COLO668 (cell line): Measurements from ENCODE around the gene DNAJC3.
A peak's percentile ranks its signal among the peaks of the same experiment; 100 is the strongest.
"Not testable (repeated sequence)": the region's sequence is repeated elsewhere in the genome, so short reads cannot be mapped to it uniquely, and the experiment has no call there.

Experiments
- DNase-seq: peaks from one replicate; lab custom pipeline; 2025; ENCODE audit not compliant: unreplicated experiment; lab: John Stamatoyannopoulos, UW

DNAJC3 gene

GRCh38 chr13:95676762-95677563 is at the start of gene DNAJC3:
DNAJC3 (plus strand) TSS chr13:95677139; CDS start chr13:95677256, 117 bp downstream.
- peak; percentile 100 for DNase-seq

GRCh38 chr13:95627590-95627989 is 49.3 kb upstream of the DNAJC3 start:
- no peak for DNase-seq

- DNase-seq, result no peak
Measured at GRCh38 chr13:95628488-95628887, 48.5 kb upstream of the DNAJC3 start.

- DNase-seq, result no peak
Measured at GRCh38 chr13:95629071-95629470, 47.9 kb upstream of the DNAJC3 start.

- no peak for DNase-seq
Measured at GRCh38 chr13:95630593-95630992, 46.3 kb upstream of the DNAJC3 start.

- DNase-seq, result no peak
Measured at GRCh38 chr13:95636853-95637252, 40.1 kb upstream of the DNAJC3 start.

- DNase-seq, result peak; percentile 71
Measured at GRCh38 chr13:95641291-95642027, 35.5 kb upstream of the DNAJC3 start.

GRCh38 chr13:95642028-95642621 is 34.8 kb upstream of the DNAJC3 start:
- DNase-seq, result peak; percentile 93

- no peak for DNase-seq
Measured at GRCh38 chr13:95642999-95643398, 33.9 kb upstream of the DNAJC3 start.

GRCh38 chr13:95643571-95643935 is 33.4 kb upstream of the DNAJC3 start:
- DNase-seq, result peak; percentile 64

GRCh38 chr13:95643936-95644598 is 32.9 kb upstream of the DNAJC3 start:
- peak; percentile 79 for DNase-seq

- DNase-seq, result peak; percentile 88
Measured at GRCh38 chr13:95644601-95645052, 32.3 kb upstream of the DNAJC3 start, which contains the start of gene DZIP1. DZIP1 (minus strand) TSS chr13:95644706; CDS start chr13:95642029, 2,677 bp downstream.

- DNase-seq, result no peak
Measured at GRCh38 chr13:95647321-95647720, 29.6 kb upstream of the DNAJC3 start.

- DNase-seq, result no peak
Measured at GRCh38 chr13:95650696-95651095, 26.2 kb upstream of the DNAJC3 start.

- no peak for DNase-seq
Measured at GRCh38 chr13:95652244-95652764, 24.6 kb upstream of the DNAJC3 start.

- no peak for DNase-seq
Measured at GRCh38 chr13:95652821-95653220, 24.1 kb upstream of the DNAJC3 start.

- no peak for DNase-seq
Measured at GRCh38 chr13:95656386-95657015, 20.4 kb upstream of the DNAJC3 start.

- no peak for DNase-seq
Measured at GRCh38 chr13:95659500-95659899, 17.4 kb upstream of the DNAJC3 start.

- DNase-seq, result peak; percentile 52
Measured at GRCh38 chr13:95660981-95661581, 15.9 kb upstream of the DNAJC3 start.

- DNase-seq, result not testable (repeated sequence)
Measured at GRCh38 chr13:95667235-95667634, 9.7 kb upstream of the DNAJC3 start.
